Tibial nerve (tissue), 4 donors: ENCODE measurements around the gene CIAO1. TPM values are rescaled to one million over a fixed set of nuclear protein-coding genes. Genes with fewer than 3 reads are reported as not detected.

Source experiments
- DNase-seq, 2 donors: peaks; one replicate each; pipeline ENCODE4 v3.0.0-alpha.2; 2019; ENCODE audit warnings: low spot score in 2 of 2
- H3K27ac ChIP-seq, 4 donors: fragments of 200-600 bp; sonication (generic) in 3 of 4; one replicate each; pipeline ENCODE4 v1.5.1; 2017 to 2019; ENCODE audit warnings: mild to moderate bottlenecking in 1 of 4
- H3K27me3 ChIP-seq, 2 donors: fragments of 200-600 bp; sonication (generic) in 1 of 2; one replicate each; pipeline versions ENCODE4 v1.5.1 to v1.6.0; 2017 to 2019
- H3K36me3 ChIP-seq, 3 donors: fragments of 200-600 bp; sonication (generic); one replicate each; pipeline ENCODE4 v1.5.1; 2018 to 2019
- H3K4me1 ChIP-seq, 4 donors: fragments of 200-600 bp; sonication (generic) in 3 of 4; one replicate each; pipeline ENCODE4 v1.5.1; 2017 to 2019
- H3K4me3 ChIP-seq, 4 donors: fragments of 200-600 bp; sonication (generic) in 3 of 4; one replicate each; pipeline ENCODE4 v1.5.1; 2017 to 2019; ENCODE audit warnings: mild to moderate bottlenecking in 1 of 4, moderate library complexity in 1 of 4
- H3K9me3 ChIP-seq, 4 donors: fragments of 200-600 bp; sonication (generic) in 3 of 4; one replicate each; pipeline ENCODE4 v1.5.1; 2017 to 2019
- EP300 ChIP-seq, 2 donors: sonication (generic); formaldehyde crosslinking; IDR thresholded peaks; one replicate each; pipeline ENCODE4 v1.6.1; 2017; ENCODE audit warnings: antibody characterized with exemption in 2 of 2, mild to moderate bottlenecking in 1 of 2
- POLR2A ChIP-seq, 2 donors: fragments of 450-650 bp; IDR thresholded peaks; one replicate each; pipeline ENCODE4 v1.6.1; 2017; ENCODE audit warnings: antibody characterized with exemption in 2 of 2, mild to moderate bottlenecking in 2 of 2, moderate library complexity in 2 of 2
- WGBS, 2 donors: methylation state at CpG; one replicate each; pipeline ENCODE4 v1.1.5; 2018; 5-methylcytosine and 5-hydroxymethylcytosine counted together
- total RNA-seq, 4 donors: library from RNA; depleted of rRNA; stranded (reverse); fragments of >200 nt; gene quantifications; one replicate each; pipeline ENCODE4 v1.1.0, GENCODE V29; 2016
- TF ChIP-seq, protein P1 (sequence below), 5 experiments: fragments of 200-600 bp in 3 of 5; fragments of 450-650 bp in 2 of 5; sonication (generic) in 3 of 5; IDR thresholded peaks; one replicate each; pipeline ENCODE4 v1.5.1; 2016 to 2019; ENCODE audit warnings: antibody characterized with exemption in 5 of 5, mild to moderate bottlenecking in 3 of 5, moderate library complexity in 2 of 5

Gene CIAO1
- total RNA-seq, 4 donors from 2014 or later = 132 to 172 (median 151) TPM

GRCh38 chr2:96304606-96305005 lies 38.6 kb downstream of the CIAO1 start:
- Histone ChIP-seq H3K4me3 (peak overlapping the region; percentile 89 to 96 (median 94)), H3K36me3 (peaks cover 0 to 46% (median 19%) of the 10 kb centered on the region in 3 donors), H3K9me3 (no peaks in the 10 kb centered on the region), H3K27me3 (no peaks in the 10 kb centered on the region), H3K4me1 (peaks cover 0 to 51% (median 15%) of the 10 kb centered on the region in 4 donors), H3K27ac (peak overlapping the region in 3 of 4 donors; percentile 53 to 93 (median 90))
- WGBS, 2 donors = 69 to 72% methylated on average over 11 of the region's 11 CpGs
- TF ChIP-seq, protein P1, sequence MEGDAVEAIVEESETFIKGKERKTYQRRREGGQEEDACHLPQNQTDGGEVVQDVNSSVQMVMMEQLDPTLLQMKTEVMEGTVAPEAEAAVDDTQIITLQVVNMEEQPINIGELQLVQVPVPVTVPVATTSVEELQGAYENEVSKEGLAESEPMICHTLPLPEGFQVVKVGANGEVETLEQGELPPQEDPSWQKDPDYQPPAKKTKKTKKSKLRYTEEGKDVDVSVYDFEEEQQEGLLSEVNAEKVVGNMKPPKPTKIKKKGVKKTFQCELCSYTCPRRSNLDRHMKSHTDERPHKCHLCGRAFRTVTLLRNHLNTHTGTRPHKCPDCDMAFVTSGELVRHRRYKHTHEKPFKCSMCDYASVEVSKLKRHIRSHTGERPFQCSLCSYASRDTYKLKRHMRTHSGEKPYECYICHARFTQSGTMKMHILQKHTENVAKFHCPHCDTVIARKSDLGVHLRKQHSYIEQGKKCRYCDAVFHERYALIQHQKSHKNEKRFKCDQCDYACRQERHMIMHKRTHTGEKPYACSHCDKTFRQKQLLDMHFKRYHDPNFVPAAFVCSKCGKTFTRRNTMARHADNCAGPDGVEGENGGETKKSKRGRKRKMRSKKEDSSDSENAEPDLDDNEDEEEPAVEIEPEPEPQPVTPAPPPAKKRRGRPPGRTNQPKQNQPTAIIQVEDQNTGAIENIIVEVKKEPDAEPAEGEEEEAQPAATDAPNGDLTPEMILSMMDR (IDR thresholded peaks at IDR 0.05) = no peak
- TF ChIP-seq EP300 (IDR thresholded peaks at IDR 0.05) (no peak), POLR2A (IDR thresholded peaks at IDR 0.05) (no peak)
- no peak for DNase-seq

DNA sequence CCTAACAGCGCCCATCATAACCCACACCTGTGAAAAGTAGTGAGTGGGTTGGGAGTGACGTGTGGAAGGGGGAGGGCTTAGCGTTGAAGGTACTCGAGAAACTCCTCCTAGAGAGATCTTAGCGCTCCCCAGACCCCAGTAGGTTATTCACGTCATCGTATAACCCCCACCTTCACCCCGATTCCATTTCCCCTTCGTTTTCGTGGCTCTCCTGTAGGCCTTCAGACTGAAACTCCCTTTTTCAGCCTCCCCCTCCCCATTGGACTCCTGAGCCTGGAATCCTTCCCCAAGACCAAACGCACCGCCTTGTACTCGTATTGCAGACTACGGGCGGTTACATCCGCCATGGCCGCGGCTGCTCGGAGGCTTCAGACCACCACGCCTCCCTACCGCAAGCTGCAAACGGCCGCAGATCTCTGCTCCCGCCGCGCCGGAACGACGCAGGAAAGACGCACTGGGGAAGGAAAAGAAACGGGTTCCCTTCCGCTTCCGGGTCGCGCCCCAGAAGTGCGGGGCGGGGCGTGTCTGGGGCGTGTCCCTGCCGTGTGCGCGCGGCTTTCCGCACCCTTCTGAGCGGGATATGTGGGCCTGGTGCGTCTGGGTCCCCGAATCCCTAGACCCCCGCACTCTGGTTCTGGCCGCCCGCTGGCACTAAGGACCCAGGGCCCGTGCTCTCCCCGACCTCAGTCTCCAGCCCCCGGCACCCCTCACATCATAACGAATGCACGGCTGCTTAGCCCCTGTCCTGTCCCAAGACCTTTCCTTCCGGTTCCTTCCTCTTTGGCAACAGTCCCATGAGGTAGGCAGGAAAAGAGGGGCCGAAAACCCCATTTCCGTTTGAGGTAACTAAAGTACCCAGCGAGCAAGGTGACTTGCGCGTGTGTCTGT lies 39.3 kb downstream of the CIAO1 start, which contains the start of gene SNRNP200:
Gene SNRNP200, minus strand, starts transcription at position 456 of the 888 bp plus-strand sequence. Its CDS starts 109 bp downstream, at position 347.
- TF ChIP-seq, protein P1 (IDR thresholded peaks at IDR 0.05) = peak in 1 of 5 experiments; percentile 9
- peak; percentile 90 to 96 for TF ChIP-seq EP300 (IDR thresholded peaks at IDR 0.05)
- peak; percentile 70 to 83 for TF ChIP-seq POLR2A (IDR thresholded peaks at IDR 0.05)
- 1% methylated on average over 47 to 57 of the region's 61 CpGs for WGBS, 2 donors

GRCh38 chr2:96305979-96306308 lies 39.9 kb downstream of the CIAO1 start:
- H3K4me3 ChIP-seq = peak overlapping the region; percentile 89 to 96 (median 94)
- DNase-seq = no peak
- no peaks in the 10 kb centered on the region for H3K9me3 ChIP-seq
- H3K27ac ChIP-seq = peak overlapping the region; percentile 53 to 93 (median 85)
- no peaks in the 10 kb centered on the region for H3K27me3 ChIP-seq
- whole genome bisulfite sequencing, 2 donors = 14 to 21% methylated on average over 9 of the region's 9 CpGs
- TF ChIP-seq, protein P1 (IDR thresholded peaks at IDR 0.05) = no peak
- TF ChIP-seq EP300 (IDR thresholded peaks at IDR 0.05) = no peak
- H3K36me3 ChIP-seq = peaks cover 0 to 32% (median 19%) of the 10 kb centered on the region in 3 donors
- peaks cover 0 to 51% (median 15%) of the 10 kb centered on the region in 4 donors for H3K4me1 ChIP-seq

More for the DNA sequence above, 39.3 kb downstream of the CIAO1 start, which contains the start of gene SNRNP200:
- peaks cover 0 to 38% (median 19%) of the 10 kb centered on the region in 3 donors for H3K36me3 ChIP-seq
- H3K4me1 ChIP-seq = peaks cover 0 to 51% (median 15%) of the 10 kb centered on the region in 4 donors
- H3K4me3 ChIP-seq = peak within 1 kb of the TSS; percentile 89 to 96 (median 94)
- DNase-seq = peak; percentile 67 to 78
- H3K27ac ChIP-seq = peak within 1 kb of the TSS; percentile 53 to 93 (median 85)
- no peaks in the 10 kb centered on the region for H3K27me3 ChIP-seq
- no peaks in the 10 kb centered on the region for H3K9me3 ChIP-seq

DNA sequence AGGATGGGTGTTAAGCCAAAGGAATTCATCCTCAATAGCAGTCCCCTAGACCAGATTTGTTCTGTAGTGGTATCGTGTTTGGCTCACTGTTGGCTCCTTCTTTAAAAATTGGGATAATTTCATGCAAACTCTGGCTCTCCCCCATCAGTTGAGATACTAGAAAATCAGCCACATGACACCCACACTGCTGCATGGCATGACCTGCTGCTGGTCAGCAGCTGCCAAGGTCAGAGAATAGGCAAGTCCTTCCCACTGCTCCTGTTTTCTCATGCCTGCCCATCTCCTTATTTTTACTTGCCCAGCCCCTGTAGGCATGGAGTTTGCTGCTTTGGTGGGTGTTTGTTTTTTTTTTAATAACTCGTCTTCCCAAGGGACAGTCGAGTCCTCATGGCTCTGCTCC lies 40.3 kb downstream of the CIAO1 start:
- 76 to 77% methylated on average over 3 of the region's 3 CpGs for WGBS, 2 donors
- Histone ChIP-seq H3K9me3 (no peaks in the 10 kb centered on the region), H3K27me3 (no peaks in the 10 kb centered on the region), H3K4me3 (peak overlapping the region in 3 of 4 donors; percentile 89 to 96 (median 93)), H3K4me1 (peaks cover 0 to 47% (median 15%) of the 10 kb centered on the region in 4 donors), H3K36me3 (peaks cover 0 to 28% (median 19%) of the 10 kb centered on the region in 3 donors), H3K27ac (peak overlapping the region in 3 of 4 donors; percentile 80 to 93 (median 90))
- no peak for TF ChIP-seq EP300 (IDR thresholded peaks at IDR 0.05)
- no peak for TF ChIP-seq POLR2A (IDR thresholded peaks at IDR 0.05)
- TF ChIP-seq, protein P1 (IDR thresholded peaks at IDR 0.05) = no peak
- no peak for DNase-seq

- no peaks in the 10 kb centered on the region for H3K9me3 ChIP-seq
- WGBS, 2 donors = 82 to 88% methylated on average over 5 of the region's 5 CpGs
Observed at GRCh38 chr2:96308248-96308647, 42.2 kb downstream of the CIAO1 start.

More at GRCh38 chr2:96308248-96308647, 42.2 kb downstream of the CIAO1 start:
- DNase-seq = no peak
- H3K27ac ChIP-seq = no peak overlapping the region
- TF ChIP-seq EP300 (IDR thresholded peaks at IDR 0.05) = no peak
- TF ChIP-seq, protein P1 (IDR thresholded peaks at IDR 0.05) = no peak
- H3K4me3 ChIP-seq = no peak overlapping the region
- H3K27me3 ChIP-seq = no peaks in the 10 kb centered on the region
- peaks cover 0 to 9% (median 7%) of the 10 kb centered on the region in 3 donors for H3K36me3 ChIP-seq
- H3K4me1 ChIP-seq = peaks cover 0 to 28% (median 15%) of the 10 kb centered on the region in 4 donors
